ENCODE measurements around the gene SNX14.
"Not testable (repeated sequence)": the region's sequence is repeated elsewhere in the genome, so short reads cannot be mapped to it uniquely, and the experiment has no call there.

Gene SNX14

GRCh38 chr6:85591207-85591606 lies 2.5 kb downstream of the SNX14 start:
- no peak for DNase-seq (ENCODE audit: low spot score)

- DNase-seq (ENCODE audit: low spot score), result no peak
These were observed 7.9 kb downstream of the SNX14 start for GRCh38 chr6:85585741-85586140.

GRCh38 chr6:85582832-85583231 lies 10.8 kb downstream of the SNX14 start:
- not testable (repeated sequence) for DNase-seq (ENCODE audit: low spot score)

- no peak for DNase-seq (ENCODE audit: low spot score)
These were observed 12.1 kb downstream of the SNX14 start for GRCh38 chr6:85581572-85581971.

- peak; percentile 5 for DNase-seq (ENCODE audit: low spot score)
These were observed 12.8 kb downstream of the SNX14 start for GRCh38 chr6:85580878-85581267.

- no peak for DNase-seq (ENCODE audit: low spot score)
These were observed 13.4 kb downstream of the SNX14 start for GRCh38 chr6:85580118-85580877.

- no peak for DNase-seq (ENCODE audit: low spot score)
These were observed 14.1 kb downstream of the SNX14 start for GRCh38 chr6:85579581-85579980.

GRCh38 chr6:85576476-85576875 lies 17.2 kb downstream of the SNX14 start:
- no peak for DNase-seq (ENCODE audit: low spot score)

- peak; percentile 49 for DNase-seq (ENCODE audit: low spot score)
These were observed 18.6 kb downstream of the SNX14 start for GRCh38 chr6:85574932-85575598.

- peak; percentile 26 for DNase-seq (ENCODE audit: low spot score)
These were observed 24.3 kb downstream of the SNX14 start for GRCh38 chr6:85569323-85569722.

GRCh38 chr6:85568411-85568810 lies 25.2 kb downstream of the SNX14 start:
- no peak for DNase-seq (ENCODE audit: low spot score)

GRCh38 chr6:85565736-85566135 lies 27.9 kb downstream of the SNX14 start:
- DNase-seq (ENCODE audit: low spot score), result no peak

- not testable (repeated sequence) for DNase-seq (ENCODE audit: low spot score)
These were observed 29.4 kb downstream of the SNX14 start for GRCh38 chr6:85564223-85564622.

- no peak for DNase-seq (ENCODE audit: low spot score)
These were observed 31.8 kb downstream of the SNX14 start for GRCh38 chr6:85561750-85562357.

GRCh38 chr6:85556992-85557668 lies 36.5 kb downstream of the SNX14 start:
- no peak for DNase-seq (ENCODE audit: low spot score)

- no peak for DNase-seq (ENCODE audit: low spot score)
These were observed 41.0 kb downstream of the SNX14 start for GRCh38 chr6:85552652-85553051.

- no peak for DNase-seq (ENCODE audit: low spot score)
These were observed 42.4 kb downstream of the SNX14 start for GRCh38 chr6:85551264-85551663.

- DNase-seq (ENCODE audit: low spot score), result no peak
These were observed 45.9 kb downstream of the SNX14 start for GRCh38 chr6:85547719-85548118.

- peak; percentile 6 for DNase-seq (ENCODE audit: low spot score)
These were observed 48.9 kb downstream of the SNX14 start for GRCh38 chr6:85544776-85545175.

GRCh38 chr6:85537055-85537494 lies 56.6 kb downstream of the SNX14 start:
- DNase-seq (ENCODE audit: low spot score), result peak; percentile 9

- DNase-seq (ENCODE audit: low spot score), result not testable (repeated sequence)
These were observed 69.4 kb downstream of the SNX14 start for GRCh38 chr6:85524281-85524680.

- peak; percentile 13 for DNase-seq (ENCODE audit: low spot score)
These were observed 77.5 kb downstream of the SNX14 start for GRCh38 chr6:85516168-85516567.

All from AG08395 (cell line).